ENCODE results near the gene RNF144A.

- TF ChIP-seq ZMAT4 (CRISPR knock-in tag; IDR thresholded peaks at IDR 0.05) (no peak), ESRRA (CRISPR knock-in tag; IDR thresholded peaks at IDR 0.05; ENCODE audit: borderline replicate concordance) (no peak), NFYB (CRISPR knock-in tag; conservative IDR thresholded peaks at IDR 0.05; ENCODE audit: low read depth) (no peak), USF1 (CRISPR knock-in tag; IDR thresholded peaks at IDR 0.05) (no peak), ATF1 (CRISPR knock-in tag; IDR thresholded peaks at IDR 0.05) (no peak), CREB1 (CRISPR knock-in tag; IDR thresholded peaks at IDR 0.05) (no peak)
- TF ChIP-seq, protein P1, sequence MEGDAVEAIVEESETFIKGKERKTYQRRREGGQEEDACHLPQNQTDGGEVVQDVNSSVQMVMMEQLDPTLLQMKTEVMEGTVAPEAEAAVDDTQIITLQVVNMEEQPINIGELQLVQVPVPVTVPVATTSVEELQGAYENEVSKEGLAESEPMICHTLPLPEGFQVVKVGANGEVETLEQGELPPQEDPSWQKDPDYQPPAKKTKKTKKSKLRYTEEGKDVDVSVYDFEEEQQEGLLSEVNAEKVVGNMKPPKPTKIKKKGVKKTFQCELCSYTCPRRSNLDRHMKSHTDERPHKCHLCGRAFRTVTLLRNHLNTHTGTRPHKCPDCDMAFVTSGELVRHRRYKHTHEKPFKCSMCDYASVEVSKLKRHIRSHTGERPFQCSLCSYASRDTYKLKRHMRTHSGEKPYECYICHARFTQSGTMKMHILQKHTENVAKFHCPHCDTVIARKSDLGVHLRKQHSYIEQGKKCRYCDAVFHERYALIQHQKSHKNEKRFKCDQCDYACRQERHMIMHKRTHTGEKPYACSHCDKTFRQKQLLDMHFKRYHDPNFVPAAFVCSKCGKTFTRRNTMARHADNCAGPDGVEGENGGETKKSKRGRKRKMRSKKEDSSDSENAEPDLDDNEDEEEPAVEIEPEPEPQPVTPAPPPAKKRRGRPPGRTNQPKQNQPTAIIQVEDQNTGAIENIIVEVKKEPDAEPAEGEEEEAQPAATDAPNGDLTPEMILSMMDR (IDR thresholded peaks at IDR 0.05): no peak
- TF ChIP-seq, protein P2, sequence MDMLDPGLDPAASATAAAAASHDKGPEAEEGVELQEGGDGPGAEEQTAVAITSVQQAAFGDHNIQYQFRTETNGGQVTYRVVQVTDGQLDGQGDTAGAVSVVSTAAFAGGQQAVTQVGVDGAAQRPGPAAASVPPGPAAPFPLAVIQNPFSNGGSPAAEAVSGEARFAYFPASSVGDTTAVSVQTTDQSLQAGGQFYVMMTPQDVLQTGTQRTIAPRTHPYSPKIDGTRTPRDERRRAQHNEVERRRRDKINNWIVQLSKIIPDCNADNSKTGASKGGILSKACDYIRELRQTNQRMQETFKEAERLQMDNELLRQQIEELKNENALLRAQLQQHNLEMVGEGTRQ (CRISPR knock-in tag; IDR thresholded peaks at IDR 0.05): no peak
These were observed 123.3 kb downstream of the RNF144A start for GRCh38 chr2:7040547-7040946.
